Fibroblast of upper back skin (primary cell): Measurements from ENCODE around the gene GRB10.
"Not testable (repeated sequence)": the region's sequence is repeated elsewhere in the genome, so short reads cannot be mapped to it uniquely, and the experiment has no call there.

Source experiments
- DNase-seq: peaks from one replicate; pipeline ENCODE4 v3.0.0-alpha.2; 2013

The GRB10 gene

DNA sequence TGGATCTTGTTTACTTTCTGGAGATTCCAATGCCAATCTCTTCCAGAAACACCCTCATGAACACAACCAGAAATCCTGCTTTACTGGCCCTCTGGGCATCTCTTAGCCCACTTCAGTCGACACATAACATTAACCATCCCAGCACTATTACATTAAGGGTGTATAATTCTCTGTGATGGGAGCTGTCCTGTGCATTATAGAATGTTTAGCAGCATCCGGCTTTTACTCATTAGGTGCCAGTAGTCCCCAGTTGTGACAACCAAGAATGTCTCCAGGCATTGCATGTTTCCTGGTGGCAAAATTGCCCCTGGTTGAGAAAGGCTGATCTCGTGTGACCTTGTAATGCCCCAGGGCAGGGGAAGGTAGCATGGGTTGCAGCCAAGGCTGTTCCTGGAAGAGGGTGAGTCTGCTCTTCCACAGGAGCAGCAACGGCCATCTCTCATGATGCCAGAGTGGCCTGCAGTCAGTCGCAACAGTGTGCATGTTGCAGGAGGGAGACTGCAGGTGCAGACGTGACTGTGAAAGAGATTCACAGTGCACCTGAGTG is 214.9 kb downstream of the GRB10 start:
- DNase-seq, result no peak

DNA sequence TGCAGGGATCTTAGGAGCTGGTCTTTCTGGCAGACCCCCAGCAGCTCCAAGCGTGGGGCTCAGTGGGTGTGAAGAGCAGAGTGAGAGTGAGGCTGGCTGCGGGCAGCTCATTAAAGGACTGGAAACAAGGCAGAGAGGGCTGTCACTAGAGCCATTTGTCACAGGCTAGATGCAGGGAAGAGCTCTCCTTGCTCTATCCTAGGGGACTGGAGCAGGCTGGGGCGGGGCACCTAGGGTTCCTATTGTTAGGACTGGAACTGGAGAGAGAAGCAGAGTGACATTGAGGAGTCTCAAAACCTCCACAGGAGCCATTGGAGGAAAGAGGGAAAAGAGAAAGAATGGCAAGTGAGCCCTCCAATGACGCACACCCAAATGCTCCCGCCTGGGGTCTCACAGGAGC is 216.7 kb downstream of the GRB10 start:
- no peak for DNase-seq

GRCh38 chr7:50565559-50565916 is 217.2 kb downstream of the GRB10 start:
- DNase-seq, result no peak

DNA sequence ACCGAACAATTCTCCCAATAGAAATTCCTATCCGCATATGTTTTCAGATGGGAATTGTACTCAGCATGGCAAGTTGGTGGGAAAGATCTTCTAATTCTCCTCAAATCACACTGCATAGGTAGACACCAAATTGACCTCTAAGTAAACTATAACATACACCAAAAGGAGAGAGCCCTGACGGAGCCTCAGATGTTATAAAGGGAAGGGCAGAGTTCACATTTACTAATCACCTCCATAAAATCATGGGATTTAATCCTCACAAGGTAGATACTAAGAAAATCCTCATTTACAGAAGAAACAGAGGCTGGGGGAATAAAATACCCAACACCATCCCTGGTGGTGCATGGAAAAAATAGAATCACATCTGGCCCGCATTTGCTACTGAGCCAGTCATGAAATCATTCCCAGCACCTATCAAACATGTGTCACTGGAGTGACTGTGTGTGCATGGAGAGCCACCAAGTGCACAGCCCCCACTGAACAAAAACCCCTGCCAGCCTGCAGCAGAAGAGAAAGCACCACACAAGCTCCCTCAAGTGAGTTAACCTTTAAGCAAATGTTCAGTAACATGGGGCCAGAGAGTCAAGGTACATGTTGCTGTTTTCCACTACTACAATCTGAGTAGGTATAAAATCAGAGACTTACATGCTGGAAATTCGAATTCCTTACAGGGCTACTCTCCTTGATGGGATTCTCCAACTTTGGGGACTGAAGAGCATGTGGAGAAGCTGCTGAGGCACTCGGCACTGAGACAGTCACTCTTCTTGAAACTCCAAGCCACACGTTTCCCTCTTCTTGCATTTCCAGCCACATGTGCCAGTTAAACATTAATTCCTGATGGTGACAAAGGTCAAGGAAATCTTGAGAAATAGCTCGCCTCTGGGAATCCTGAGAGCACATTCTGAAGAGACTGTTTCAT is 217.8 kb downstream of the GRB10 start, which contains the start of gene DDC:
DDC (minus strand) TSS at position 766 of the 919 bp plus-strand sequence. CDS start 21,320 bp downstream, outside the sequence.
- DNase-seq, result no peak

GRCh38 chr7:50564171-50564570 is 218.5 kb downstream of the GRB10 start:
- DNase-seq, result no peak

GRCh38 chr7:50562136-50562535 is 220.6 kb downstream of the GRB10 start:
- no peak for DNase-seq

DNA sequence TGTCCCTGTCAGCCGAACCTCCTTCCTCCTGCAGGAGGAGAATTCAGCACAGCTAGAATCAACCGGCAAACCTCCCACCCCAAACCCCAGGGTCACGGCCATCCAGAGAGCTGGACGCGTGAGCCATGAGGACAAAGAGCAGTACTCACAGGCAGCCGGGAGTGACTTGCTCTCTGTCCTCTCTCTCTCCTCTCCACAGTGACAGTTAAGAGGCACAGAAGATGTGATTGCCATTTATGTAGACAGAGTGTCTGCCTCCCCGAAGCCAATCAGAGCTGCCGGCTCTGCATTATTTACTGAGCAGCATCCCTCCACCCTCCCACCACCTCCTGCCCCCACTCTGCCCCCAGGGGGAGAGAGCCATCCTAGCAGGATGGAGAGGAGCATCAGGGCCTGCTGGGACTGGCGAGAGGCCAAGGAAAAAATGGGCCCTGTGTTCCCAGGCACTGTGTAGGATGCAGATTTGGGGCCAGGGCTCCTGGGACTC is 221.8 kb downstream of the GRB10 start:
- DNase-seq, result no peak

- DNase-seq, result no peak
Measured at GRCh38 chr7:50559881-50560280, 222.8 kb downstream of the GRB10 start.

DNA sequence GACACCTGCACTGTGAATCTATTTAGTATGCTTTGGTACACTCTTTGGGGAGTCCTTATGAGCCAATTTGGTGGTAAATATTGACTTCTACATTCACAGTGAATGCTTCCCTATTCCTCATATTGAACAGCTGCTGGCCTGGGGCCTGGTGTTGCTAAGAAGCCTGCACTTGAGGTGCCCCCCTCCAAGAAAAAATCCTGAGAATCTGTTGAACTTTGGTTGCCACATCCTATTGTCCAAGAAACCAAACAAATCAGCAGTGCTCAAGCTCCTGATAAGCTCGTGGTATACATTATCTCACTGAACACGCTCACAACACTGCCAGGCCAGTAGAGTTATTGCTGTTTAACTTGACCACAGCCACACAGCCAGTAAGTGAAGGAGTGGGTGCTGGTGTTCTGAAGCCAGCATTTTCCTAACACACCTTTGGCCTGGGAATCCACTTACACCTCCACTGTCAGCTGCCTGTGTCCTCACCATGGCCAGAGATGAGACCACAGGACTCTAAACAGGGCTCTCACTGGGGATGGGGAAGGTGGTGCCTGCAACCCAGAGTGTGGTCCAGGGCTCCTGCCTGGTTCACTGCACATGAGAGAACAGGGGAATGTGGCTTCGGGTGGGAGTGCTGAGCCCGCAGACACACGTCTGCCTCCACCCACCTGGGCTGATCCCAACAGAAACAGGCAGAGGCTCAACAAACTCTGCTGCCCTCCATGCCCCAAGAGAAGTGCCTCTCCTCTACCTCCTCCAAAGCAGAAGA is 224.2 kb downstream of the GRB10 start:
- no peak for DNase-seq

DNA sequence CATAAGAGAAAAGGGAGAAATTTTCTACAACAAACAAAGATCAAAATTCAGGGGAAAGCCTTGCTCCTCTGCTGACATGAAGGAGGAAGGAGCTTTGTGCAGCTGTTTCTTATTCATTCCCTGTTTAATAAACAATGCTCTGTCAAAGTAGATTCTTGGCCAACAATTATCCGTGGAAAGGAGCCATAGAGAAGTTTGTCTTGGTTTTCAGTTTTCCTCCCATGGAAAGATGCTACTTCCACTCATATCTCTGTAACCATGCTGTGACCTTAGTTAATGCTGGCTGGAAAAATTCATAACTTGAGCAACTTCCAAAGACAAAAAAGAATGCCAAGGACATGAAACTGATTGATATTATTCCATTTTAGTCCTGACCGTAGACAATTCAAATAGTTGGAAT is 225.6 kb downstream of the GRB10 start:
- no peak for DNase-seq

GRCh38 chr7:50556247-50556991 is 226.3 kb downstream of the GRB10 start:
- no peak for DNase-seq

DNA sequence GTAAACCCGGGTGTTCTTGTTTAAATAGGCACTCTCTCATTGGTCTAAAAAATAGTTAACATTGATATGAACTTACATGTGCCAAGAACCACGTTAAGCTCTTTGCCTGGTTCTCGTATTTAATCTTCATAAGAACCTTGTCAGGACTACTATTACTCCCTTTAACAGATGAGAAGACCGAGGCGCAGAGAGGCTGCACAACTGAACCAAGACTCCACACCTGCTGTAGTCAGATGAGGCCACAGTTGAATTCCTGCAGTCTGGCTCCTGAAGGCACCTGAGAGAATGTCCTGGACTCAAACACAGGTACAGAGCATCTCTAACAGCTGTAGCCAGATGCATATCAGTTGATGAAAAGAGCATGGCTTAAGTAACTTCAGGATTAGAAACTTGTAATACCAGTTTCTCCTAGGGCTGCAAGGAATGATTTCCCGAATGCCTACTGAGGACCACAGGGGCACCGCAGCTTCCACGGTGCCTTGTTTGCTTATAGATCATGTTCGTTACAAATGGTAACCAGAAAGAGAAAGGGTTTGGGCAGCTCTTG is 227.0 kb downstream of the GRB10 start:
- no peak for DNase-seq

GRCh38 chr7:50554431-50555322 is 228.0 kb downstream of the GRB10 start:
- DNase-seq, result no peak

DNA sequence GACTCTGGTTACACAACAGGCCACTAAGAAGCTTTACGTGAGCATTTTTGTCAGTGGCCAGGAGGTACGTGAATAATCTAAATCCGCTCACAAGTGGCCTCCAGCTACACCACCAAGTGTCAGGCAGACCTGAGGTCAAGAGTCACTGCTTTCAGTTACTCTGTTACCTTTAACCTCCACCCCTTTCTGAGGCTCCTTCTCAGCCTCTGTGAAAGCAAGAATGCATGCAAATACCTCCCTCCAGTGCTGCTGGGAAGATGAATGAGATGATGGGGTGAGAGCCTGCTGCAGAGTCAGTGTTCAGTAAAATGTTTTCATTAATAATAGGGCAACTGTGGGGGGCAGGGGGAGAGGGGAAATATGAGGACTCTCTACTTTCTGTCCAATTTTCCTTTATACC is 228.7 kb downstream of the GRB10 start:
- no peak for DNase-seq

DNA sequence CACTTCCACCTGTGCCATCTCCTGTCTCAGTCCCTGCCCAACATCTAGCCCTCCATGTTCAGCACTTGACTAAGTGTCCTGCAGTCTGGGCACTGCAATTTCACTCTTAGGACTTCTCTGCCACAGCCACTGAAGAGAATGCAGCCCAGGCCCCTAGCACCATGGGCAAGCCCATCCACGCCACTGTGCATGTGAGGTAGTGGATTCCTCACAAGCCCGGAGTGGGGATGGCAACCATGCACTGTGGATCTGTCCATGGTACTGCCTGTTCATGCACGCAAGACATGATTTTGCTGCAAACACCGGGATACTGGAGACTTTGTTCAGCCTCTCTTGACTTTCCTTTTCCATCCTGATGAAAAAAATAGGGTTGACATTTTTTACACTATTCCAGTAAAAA is 229.8 kb downstream of the GRB10 start:
- peak; percentile 44 for DNase-seq

- no peak for DNase-seq
Measured at GRCh38 chr7:50552139-50552538, 230.6 kb downstream of the GRB10 start.

DNA sequence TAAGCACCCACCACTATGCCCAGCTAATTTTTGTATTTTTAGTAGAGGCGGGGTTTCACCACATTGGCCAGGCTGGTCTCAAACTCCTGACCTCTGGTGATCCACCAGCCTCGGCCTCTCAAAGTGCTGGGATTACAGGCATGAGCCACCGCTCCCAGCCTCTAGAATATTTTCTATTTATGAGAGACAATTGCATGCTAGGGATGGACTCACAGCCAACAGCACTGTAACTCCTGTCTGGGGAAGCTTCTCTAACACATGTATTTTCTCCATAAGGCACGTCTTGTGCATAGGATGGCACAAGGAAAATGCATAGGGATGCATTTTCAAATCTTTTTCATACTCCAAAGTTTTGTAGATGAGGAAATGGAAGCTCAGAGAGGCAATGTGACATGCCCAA is 237.1 kb downstream of the GRB10 start:
- not testable (repeated sequence) for DNase-seq

- no peak for DNase-seq
Measured at GRCh38 chr7:50544992-50545391, 237.7 kb downstream of the GRB10 start.

DNA sequence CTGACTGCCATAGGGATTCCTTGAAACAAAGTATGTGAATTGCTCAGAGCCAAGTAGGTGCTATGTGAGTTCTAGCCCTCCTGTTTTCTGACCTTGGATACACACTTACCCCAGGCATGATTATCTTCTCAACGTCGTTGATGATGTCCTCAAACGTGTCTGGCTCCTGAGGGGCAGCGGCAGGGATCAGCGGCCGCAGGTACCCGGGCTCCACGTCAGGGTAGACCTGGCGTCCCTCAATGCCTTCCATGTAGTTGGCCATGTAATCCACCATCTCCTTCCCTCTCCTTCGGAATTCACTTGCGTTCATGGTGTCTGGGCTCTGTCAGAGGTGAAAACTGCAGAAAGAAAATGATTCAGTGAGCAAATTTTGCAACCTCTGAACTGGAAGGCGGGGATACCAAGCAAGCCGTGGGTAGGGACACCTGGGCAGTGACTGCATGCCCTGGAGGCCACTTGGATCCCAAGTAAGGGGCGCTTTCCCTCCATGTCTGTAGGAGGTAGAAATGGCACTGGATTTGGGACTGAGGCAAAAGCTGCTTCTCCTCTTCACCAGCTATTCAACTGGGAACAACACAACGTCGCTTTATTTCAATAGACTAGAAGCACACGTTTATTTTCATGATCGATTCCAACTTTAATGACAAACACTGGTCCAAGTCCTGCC is 238.8 kb downstream of the GRB10 start:
- no peak for DNase-seq

GRCh38 chr7:50542132-50542531 is 240.6 kb downstream of the GRB10 start:
- no peak for DNase-seq
